HEK293T (cell line): ENCODE results near the gene PEAK1.

Experiments
- CTCF ChIA-PET: fragments of 350-600 bp; formaldehyde crosslinking; extraction: SDS; loops from one replicate; lab custom pipeline; 2021; ENCODE audit warnings: antibody characterized with exemption, inconsistent platforms; lab: Yijun Ruan, JAX
- POLR2A ChIA-PET: fragments of 350-600 bp; formaldehyde crosslinking; extraction: SDS; loops from one replicate; lab custom pipeline; 2020; ENCODE audit warnings: antibody characterized with exemption, inconsistent platforms; lab: Yijun Ruan, JAX
- DNase-seq: peaks from one replicate; pipeline ENCODE4 v3.0.0; 2012; ENCODE audit warnings: mixed read lengths; ENCODE audit errors: extremely low spot score
- ARNT ChIP-seq: fragments of 450-650 bp; IDR thresholded peaks from 2 replicates; pipeline ENCODE4 v1.6.1; 2017; ENCODE audit warnings: mild to moderate bottlenecking
- BHLHE40 ChIP-seq: fragments of 450-650 bp; IDR thresholded peaks from 2 replicates; pipeline ENCODE4 v1.6.1; 2016; ENCODE audit warnings: mild to moderate bottlenecking, moderate library complexity, borderline replicate concordance
- CTBP1 ChIP-seq: fragments of 450-650 bp; IDR thresholded peaks from 2 replicates; pipeline ENCODE4 v1.6.1; 2016; ENCODE audit warnings: borderline replicate concordance
- ELF4 ChIP-seq: fragments of 450-650 bp; IDR thresholded peaks from 2 replicates; pipeline ENCODE4 v1.6.1; 2017; ENCODE audit warnings: antibody characterized with exemption
- FOXA1 ChIP-seq: fragments of 450-650 bp; IDR thresholded peaks from 2 replicates; pipeline ENCODE4 v1.6.1; 2016; ENCODE audit warnings: mild to moderate bottlenecking
- FOXK2 ChIP-seq: fragments of 450-650 bp; IDR thresholded peaks from 2 replicates; pipeline ENCODE4 v1.6.1; 2016; ENCODE audit warnings: mild to moderate bottlenecking
- FOXM1 ChIP-seq: fragments of 450-650 bp; IDR thresholded peaks from 2 replicates; pipeline ENCODE4 v1.6.1; 2017; ENCODE audit warnings: mild to moderate bottlenecking, borderline replicate concordance
- HDGF ChIP-seq: fragments of 450-650 bp; IDR thresholded peaks from 2 replicates; pipeline ENCODE4 v1.6.1; 2017; ENCODE audit warnings: antibody characterized with exemption, borderline replicate concordance
- L3MBTL2 ChIP-seq: fragments of 450-650 bp; conservative IDR thresholded peaks from 2 replicates; pipeline ENCODE4 v1.6.1; 2016; ENCODE audit warnings: mild to moderate bottlenecking
- LEF1 ChIP-seq: fragments of 450-650 bp; IDR thresholded peaks from 2 replicates; pipeline ENCODE4 v1.6.1; 2017; ENCODE audit warnings: mild to moderate bottlenecking, borderline replicate concordance
- NFRKB ChIP-seq: fragments of 450-650 bp; IDR thresholded peaks from 2 replicates; pipeline ENCODE4 v1.6.1; 2016; ENCODE audit warnings: mild to moderate bottlenecking, moderate library complexity
- SP1 ChIP-seq: fragments of 450-650 bp; IDR thresholded peaks from 2 replicates; pipeline ENCODE4 v1.6.1; 2017
- SUZ12 ChIP-seq: fragments of 450-650 bp; IDR thresholded peaks from 2 replicates; pipeline ENCODE4 v1.6.1; 2016; ENCODE audit warnings: mild to moderate bottlenecking
- TARDBP ChIP-seq: fragments of 450-650 bp; IDR thresholded peaks from 2 replicates; pipeline ENCODE4 v1.6.1; 2016
- ZNF384 ChIP-seq: fragments of 450-650 bp; IDR thresholded peaks from 2 replicates; pipeline ENCODE4 v1.6.1; 2016
- TF ChIP-seq, protein P1 (sequence below): fragments of 450-650 bp; IDR thresholded peaks from 2 replicates; pipeline ENCODE4 v1.6.1; 2016

PEAK1 gene

GRCh38 chr15:77395013-77395774 lies 24.7 kb downstream of the PEAK1 start:
- POLR2A ChIA-PET: no interaction called here
- CTCF ChIA-PET: no interaction called here
- no peak for DNase-seq
- no peak for TF ChIP-seq L3MBTL2
- no peak for TF ChIP-seq ARNT
- TF ChIP-seq NFRKB: no peak
- TF ChIP-seq ELF4: no peak

DNA sequence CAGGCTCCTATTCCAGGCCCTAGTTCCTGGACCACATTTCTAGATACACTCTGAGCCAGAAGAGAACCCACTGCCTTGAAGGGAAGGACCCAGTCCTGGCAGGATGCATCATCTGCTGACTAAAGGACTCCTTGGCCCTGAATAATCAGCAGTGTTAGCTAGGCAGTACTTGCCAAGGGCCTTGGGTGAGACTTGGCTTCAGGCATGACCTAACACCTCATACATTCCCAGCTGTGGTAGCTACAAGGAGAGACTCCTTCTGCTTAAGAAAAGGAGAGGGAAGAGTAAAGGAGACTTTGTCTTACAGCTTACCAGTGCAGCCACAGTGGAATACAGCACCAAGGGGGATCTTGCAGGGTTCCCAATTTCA lies 26.4 kb downstream of the PEAK1 start:
- CTCF ChIA-PET: interaction anchor here (1.6 kb wide), 1 partner anchor 104 kb away, joined by 3 read pairs; no protein-coding TSS in a partner anchor
- DNase-seq: no peak
- TF ChIP-seq SUZ12: no peak
- no peak for TF ChIP-seq LEF1
- no peak for TF ChIP-seq FOXM1
- no peak for TF ChIP-seq ZNF384
- TF ChIP-seq BHLHE40: no peak
- no peak for TF ChIP-seq CTBP1
- TF ChIP-seq NFRKB: no peak
- no peak for TF ChIP-seq FOXK2
- TF ChIP-seq L3MBTL2: no peak
- TF ChIP-seq, protein P1, sequence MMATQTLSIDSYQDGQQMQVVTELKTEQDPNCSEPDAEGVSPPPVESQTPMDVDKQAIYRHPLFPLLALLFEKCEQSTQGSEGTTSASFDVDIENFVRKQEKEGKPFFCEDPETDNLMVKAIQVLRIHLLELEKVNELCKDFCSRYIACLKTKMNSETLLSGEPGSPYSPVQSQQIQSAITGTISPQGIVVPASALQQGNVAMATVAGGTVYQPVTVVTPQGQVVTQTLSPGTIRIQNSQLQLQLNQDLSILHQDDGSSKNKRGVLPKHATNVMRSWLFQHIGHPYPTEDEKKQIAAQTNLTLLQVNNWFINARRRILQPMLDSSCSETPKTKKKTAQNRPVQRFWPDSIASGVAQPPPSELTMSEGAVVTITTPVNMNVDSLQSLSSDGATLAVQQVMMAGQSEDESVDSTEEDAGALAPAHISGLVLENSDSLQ: no peak
- POLR2A ChIA-PET: no interaction called here

GRCh38 chr15:77392762-77393470 lies 27.0 kb downstream of the PEAK1 start:
- POLR2A ChIA-PET: no interaction called here
- TF ChIP-seq NFRKB: no peak
- no peak for DNase-seq
- CTCF ChIA-PET: interaction anchor here (1.6 kb wide), 1 partner anchor 104 kb away, joined by 3 read pairs; no protein-coding TSS in a partner anchor

DNA sequence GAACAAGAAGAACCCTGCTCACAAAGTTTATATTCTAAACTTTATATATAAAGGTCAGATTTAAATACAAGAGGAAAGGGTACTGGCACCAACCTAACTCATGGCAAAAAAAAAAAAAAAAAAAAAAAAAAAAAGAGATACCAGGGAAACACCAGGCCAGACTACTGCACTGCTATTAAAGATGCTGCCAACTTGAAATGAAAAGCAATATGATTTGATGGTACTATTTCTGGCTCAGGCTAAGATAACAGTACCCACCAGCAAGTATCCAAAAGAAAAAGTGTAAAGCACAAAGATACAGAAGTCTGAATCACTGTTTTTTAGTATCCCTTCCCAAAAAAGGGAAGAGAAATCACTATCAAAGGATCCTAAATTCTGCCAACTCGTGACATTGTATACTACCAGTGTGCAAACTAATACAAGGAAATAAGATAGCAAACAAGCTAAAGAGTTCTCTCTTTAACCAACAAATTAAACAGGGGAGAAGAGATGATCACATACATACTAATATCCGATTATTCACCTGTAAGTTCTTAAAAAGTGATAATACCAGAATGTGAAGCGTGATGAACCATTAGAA lies 28.4 kb downstream of the PEAK1 start:
- DNase-seq: no peak
- ChIA-PET POLR2A (no interaction called here), CTCF (no interaction called here)
- TF ChIP-seq NFRKB (no peak), ELF4 (no peak), FOXA1 (no peak), ARNT (no peak), LEF1 (no peak), SUZ12 (no peak), L3MBTL2 (no peak), HDGF (no peak), TARDBP (no peak)

DNA sequence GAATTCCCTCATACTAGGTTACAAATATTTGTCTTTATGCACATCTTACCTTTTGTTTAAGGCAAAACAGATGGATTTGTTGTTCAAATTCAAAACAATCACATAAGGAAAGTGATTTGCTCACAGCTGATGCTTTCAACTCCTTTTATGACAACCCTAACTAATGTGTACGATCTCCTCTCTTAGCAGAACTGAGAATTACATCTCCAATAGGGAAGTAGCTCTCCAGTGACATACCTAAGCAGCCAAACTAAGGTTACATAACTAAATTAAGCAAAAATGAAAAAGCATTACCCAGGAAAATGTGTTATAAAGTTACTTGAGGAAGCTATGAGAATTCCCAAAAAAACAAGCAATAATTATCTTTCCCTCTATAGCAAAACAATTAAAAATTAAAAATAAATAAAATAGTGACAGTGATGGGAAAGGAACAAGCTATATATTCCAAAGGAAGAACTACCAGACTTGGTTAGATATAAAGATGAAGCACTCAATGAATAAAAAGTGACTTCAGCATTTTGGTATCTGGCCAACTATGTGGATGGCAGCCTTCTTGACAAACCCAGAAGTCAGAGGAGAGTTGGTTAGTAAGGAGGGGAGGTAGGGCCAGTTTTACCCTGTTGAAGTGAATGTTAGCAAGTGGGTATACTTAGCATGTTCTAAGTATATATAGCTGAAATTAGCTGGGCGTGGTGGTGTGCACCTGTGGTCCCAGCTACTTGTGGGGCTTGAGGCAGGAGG lies 32.4 kb downstream of the PEAK1 start:
- no peak for TF ChIP-seq ZNF384
- no peak for TF ChIP-seq SP1
- no peak for TF ChIP-seq L3MBTL2
- no peak for TF ChIP-seq FOXM1
- TF ChIP-seq, protein P1: no peak
- no peak for TF ChIP-seq NFRKB
- TF ChIP-seq FOXA1: no peak
- no peak for TF ChIP-seq LEF1
- TF ChIP-seq CTBP1: no peak
- no peak for TF ChIP-seq BHLHE40
- no peak for TF ChIP-seq FOXK2
- no peak for TF ChIP-seq SUZ12
- ChIA-PET POLR2A (no interaction called here), CTCF (no interaction called here)
- no peak for DNase-seq

GRCh38 chr15:77386626-77387025 lies 33.3 kb downstream of the PEAK1 start:
- TF ChIP-seq ARNT (no peak), TARDBP (no peak), SP1 (no peak), ZNF384 (no peak), HDGF (no peak), CTBP1 (no peak), ELF4 (no peak), BHLHE40 (no peak), FOXA1 (no peak), FOXK2 (no peak)
- ChIA-PET POLR2A (no interaction called here), CTCF (no interaction called here)
- no peak for DNase-seq
